Nephron (organoid): ENCODE measurements around the gene NUP210L.
"Not testable (repeated sequence)": the region's sequence is repeated elsewhere in the genome, so short reads cannot be mapped to it uniquely, and the experiment has no call there.

Source experiments
- H3K27ac Mint-ChIP-seq, 3 experiments: 2 replicates each; pipeline ENCODE4 v1.8.0; 2020; ENCODE audit warnings: mixed read lengths in 3 of 3, mild to moderate bottlenecking in 2 of 3, moderate library complexity in 1 of 3
- H3K27me3 Mint-ChIP-seq: 2 replicates; pipeline ENCODE4 v1.8.0; 2021; ENCODE audit warnings: low read depth, mild to moderate bottlenecking, moderate library complexity, mixed read lengths
- H3K36me3 Mint-ChIP-seq: 2 replicates; pipeline ENCODE4 v1.8.0; 2020; ENCODE audit warnings: low read depth, mixed read lengths
- H3K4me1 Mint-ChIP-seq: 2 replicates; pipeline ENCODE4 v1.8.0; 2020; ENCODE audit warnings: mixed read lengths
- H3K4me3 Mint-ChIP-seq, 3 experiments: 2 replicates each; pipeline ENCODE4 v1.8.0; 2020; ENCODE audit warnings: mild to moderate bottlenecking in 3 of 3, mixed read lengths in 3 of 3, moderate library complexity in 2 of 3
- H3K9me3 Mint-ChIP-seq: 2 replicates; pipeline ENCODE4 v1.8.0; 2020; ENCODE audit warnings: mixed read lengths
- TF ChIP-seq, protein P1 (sequence below), 3 experiments: fragments of 200-600 bp; sonication (generic); IDR thresholded peaks; one replicate each; pipeline ENCODE4 v1.5.0; 2021; ENCODE audit warnings: antibody characterized with exemption in 3 of 3; ENCODE audit not compliant: unreplicated experiment in 3 of 3

The NUP210L gene

DNA sequence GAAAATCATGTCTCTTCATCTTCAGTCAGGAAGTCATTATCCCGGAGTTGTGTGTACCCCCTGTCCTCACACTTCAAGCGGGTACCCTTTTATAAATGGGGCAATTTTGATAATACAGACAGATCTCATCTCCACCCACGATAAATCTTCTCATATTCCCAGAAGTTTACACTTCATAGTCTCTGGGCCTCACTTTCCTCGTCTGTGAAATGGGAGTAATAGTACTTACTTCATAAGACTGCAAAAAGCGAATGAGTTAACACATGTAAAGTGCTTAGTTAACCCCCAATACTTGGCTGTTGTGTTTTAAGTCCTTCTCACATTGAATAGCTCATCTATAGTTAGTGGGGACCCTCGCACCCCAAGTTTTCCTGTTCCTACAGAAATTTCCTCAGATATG is 820 bp downstream of the NUP210L start:
- Mint-ChIP-seq H3K36me3 (peaks cover 43% of the 10 kb centered on the region), H3K27ac (no peak overlapping the region), H3K9me3 (no peaks in the 10 kb centered on the region), H3K4me1 (no peaks in the 10 kb centered on the region), H3K4me3 (no peak overlapping the region), H3K27me3 (peaks cover 3% of the 10 kb centered on the region)
- TF ChIP-seq, protein P1, sequence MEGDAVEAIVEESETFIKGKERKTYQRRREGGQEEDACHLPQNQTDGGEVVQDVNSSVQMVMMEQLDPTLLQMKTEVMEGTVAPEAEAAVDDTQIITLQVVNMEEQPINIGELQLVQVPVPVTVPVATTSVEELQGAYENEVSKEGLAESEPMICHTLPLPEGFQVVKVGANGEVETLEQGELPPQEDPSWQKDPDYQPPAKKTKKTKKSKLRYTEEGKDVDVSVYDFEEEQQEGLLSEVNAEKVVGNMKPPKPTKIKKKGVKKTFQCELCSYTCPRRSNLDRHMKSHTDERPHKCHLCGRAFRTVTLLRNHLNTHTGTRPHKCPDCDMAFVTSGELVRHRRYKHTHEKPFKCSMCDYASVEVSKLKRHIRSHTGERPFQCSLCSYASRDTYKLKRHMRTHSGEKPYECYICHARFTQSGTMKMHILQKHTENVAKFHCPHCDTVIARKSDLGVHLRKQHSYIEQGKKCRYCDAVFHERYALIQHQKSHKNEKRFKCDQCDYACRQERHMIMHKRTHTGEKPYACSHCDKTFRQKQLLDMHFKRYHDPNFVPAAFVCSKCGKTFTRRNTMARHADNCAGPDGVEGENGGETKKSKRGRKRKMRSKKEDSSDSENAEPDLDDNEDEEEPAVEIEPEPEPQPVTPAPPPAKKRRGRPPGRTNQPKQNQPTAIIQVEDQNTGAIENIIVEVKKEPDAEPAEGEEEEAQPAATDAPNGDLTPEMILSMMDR (IDR thresholded peaks at IDR 0.05; ENCODE audit: unreplicated experiment in 3 of 3) = no peak

DNA sequence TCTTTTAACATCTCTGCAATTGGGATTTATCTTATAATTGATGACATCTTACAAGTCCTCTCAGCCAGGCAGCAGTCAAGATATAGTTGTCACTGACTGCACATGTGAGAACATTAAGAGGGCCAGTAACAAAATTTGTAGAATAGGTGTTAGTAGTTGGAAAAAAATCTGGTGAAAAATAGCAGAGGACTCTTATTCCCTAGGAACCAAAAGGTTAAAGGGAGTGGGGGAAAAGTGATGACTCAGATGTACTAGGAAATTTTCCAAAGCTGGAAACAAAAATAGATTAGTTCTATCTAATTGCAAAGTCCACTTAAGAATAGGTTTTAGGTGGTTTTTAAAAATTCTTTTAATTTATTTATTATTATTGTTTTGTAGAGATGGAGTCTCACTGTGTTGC is 3.6 kb downstream of the NUP210L start:
- TF ChIP-seq, protein P1 (IDR thresholded peaks at IDR 0.05; ENCODE audit: unreplicated experiment in 3 of 3) = no peak
- no peaks in the 10 kb centered on the region for H3K4me1 Mint-ChIP-seq
- no peaks in the 10 kb centered on the region for H3K9me3 Mint-ChIP-seq
- H3K27me3 Mint-ChIP-seq = peaks cover 3% of the 10 kb centered on the region
- H3K36me3 Mint-ChIP-seq = peaks cover 19% of the 10 kb centered on the region
- no peak overlapping the region for H3K27ac Mint-ChIP-seq
- no peak overlapping the region for H3K4me3 Mint-ChIP-seq

DNA sequence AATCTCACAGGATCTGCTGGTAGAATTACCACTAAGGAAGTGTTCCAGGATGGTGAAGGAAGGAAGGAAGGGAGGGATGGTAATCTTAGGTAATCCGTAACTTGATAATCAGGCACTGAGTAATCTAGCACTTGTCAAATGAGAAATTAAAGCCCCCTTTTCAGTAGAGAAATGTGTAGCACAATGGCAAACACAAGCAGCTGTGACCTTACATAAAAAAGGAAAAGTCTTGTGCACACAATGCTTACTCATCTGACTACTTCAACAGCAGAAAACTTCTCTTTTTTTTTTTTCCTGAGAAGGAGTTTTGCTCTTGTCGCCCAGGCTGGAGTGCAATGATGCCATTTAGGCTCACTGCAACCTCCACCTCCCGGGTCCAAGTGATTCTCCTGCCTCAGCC is 6.1 kb downstream of the NUP210L start:
- H3K9me3 Mint-ChIP-seq = no peaks in the 10 kb centered on the region
- H3K36me3 Mint-ChIP-seq = peaks cover 2% of the 10 kb centered on the region
- no peaks in the 10 kb centered on the region for H3K4me1 Mint-ChIP-seq
- H3K27me3 Mint-ChIP-seq = no peaks in the 10 kb centered on the region
- TF ChIP-seq, protein P1 (IDR thresholded peaks at IDR 0.05; ENCODE audit: unreplicated experiment in 3 of 3) = no peak
- H3K4me3 Mint-ChIP-seq = no peak overlapping the region
- H3K27ac Mint-ChIP-seq = no peak overlapping the region

DNA sequence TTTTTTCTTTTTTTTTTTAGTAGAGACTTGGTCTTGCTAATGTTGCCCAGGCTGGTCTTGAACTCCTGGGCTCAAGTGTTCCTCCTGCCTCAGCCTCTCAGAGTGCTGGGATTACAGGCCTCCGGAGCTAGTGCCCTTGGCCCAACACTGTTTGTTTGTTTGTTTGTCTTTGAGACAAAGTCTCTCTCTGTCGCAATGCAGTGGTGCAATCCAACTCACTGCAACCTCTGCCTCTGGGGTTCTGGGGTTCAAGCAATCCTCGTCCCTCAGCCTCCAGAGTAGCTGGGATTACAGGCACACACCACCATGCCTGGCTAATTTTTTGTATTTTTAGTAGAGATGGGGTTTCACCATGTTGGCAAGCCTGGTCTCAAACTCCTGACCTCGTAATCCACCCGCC is 7.4 kb downstream of the NUP210L start:
- not testable (repeated sequence) for H3K27ac Mint-ChIP-seq, H3K4me3 Mint-ChIP-seq, H3K4me1 Mint-ChIP-seq, H3K9me3 Mint-ChIP-seq, H3K36me3 Mint-ChIP-seq, H3K27me3 Mint-ChIP-seq

DNA sequence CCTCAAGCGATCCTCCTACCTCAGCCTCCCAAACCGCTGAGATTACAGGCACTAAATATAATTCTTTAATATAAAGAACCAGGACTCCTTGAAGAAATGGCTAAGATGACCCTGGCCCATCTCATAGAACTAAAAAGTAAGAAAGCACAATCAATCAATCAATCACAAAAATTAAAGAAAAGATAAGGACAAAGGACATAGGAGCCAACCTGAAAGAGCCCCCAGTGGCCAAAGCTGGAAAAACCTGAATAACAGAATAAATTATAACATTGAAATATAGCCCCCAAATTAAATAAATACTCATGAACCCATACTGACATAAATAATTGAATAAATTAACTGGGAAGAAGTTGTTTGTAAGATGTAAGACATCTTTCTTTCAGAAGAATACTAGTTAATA is 8.9 kb downstream of the NUP210L start:
- H3K9me3 Mint-ChIP-seq = no peaks in the 10 kb centered on the region
- TF ChIP-seq, protein P1 (IDR thresholded peaks at IDR 0.05; ENCODE audit: unreplicated experiment in 3 of 3) = peak in 2 of 3 experiments; percentile 14 to 23
- H3K4me3 Mint-ChIP-seq = no peak overlapping the region
- peaks cover 5% of the 10 kb centered on the region for H3K4me1 Mint-ChIP-seq
- no peak overlapping the region for H3K27ac Mint-ChIP-seq
- H3K27me3 Mint-ChIP-seq = no peaks in the 10 kb centered on the region
- H3K36me3 Mint-ChIP-seq = no peaks in the 10 kb centered on the region

DNA sequence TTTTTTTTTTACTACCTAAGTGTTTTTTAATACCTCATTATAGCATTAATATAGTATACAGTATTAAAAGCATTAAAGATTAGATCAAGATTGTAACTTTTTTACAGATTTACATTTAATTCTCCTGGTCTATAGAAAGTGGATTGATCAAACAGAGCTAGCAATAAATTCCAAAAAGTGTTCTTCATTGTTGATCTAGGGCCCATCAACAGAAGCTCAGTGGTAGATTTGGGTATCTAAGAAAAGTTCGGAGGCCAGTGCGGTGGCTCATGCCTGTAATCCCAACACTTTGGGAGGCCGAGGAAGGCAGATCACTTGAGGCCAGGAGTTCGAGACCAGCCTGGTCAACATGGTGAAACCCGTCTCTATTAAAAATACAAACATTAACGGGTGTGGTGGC is 12.5 kb downstream of the NUP210L start:
- Mint-ChIP-seq H3K4me3 (no peak overlapping the region), H3K36me3 (no peaks in the 10 kb centered on the region), H3K27ac (no peak overlapping the region), H3K4me1 (peaks cover 6% of the 10 kb centered on the region), H3K27me3 (no peaks in the 10 kb centered on the region), H3K9me3 (no peaks in the 10 kb centered on the region)
- TF ChIP-seq, protein P1 (IDR thresholded peaks at IDR 0.05; ENCODE audit: unreplicated experiment in 3 of 3) = no peak
